IPS-NIHi7 (cell line): ENCODE results near the gene RAB28.

Experiments used
- DNase-seq: peaks from one replicate; pipeline ENCODE4 v3.0.0; 2012; ENCODE audit warnings: mixed read lengths; ENCODE audit errors: extremely low spot score

Gene RAB28

DNA sequence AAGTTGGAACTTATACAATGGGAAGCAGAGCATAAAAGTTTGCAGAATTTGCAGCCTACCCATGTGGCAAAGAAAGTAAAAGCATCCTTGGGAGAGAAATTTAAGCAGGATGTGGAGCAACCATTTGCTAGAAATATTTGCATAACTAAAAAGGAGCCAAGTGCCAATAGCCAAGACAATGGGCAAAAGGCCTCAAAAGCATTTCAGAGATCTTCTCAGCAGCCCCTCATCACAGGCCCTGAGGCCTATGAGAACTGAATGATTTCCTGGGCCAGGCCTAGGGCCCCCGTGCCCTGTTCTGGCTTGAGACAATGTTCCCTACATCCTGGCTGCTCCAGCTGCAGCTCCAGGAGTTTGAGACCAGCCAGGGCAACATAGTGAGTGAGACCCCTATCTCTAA, 25.3 kb upstream of the RAB28 start:
- no peak for DNase-seq

DNA sequence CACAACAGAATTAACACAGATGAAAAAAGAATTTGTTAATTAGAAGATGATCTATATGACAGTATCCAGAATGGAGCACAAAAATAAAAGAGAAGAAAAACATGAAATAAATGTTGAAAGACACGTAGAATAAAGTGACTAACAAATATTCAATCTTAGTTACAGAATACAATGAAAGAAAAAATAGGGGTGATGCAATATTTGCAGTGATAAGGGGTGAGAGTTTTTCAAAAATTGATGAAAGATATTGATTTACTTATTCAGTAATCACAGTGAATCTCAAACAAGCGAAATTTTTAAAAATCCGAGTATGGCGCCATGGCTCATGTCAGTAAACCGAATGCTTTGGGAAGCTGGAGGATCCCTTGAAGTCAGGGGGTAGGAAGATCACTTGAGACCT, 20.2 kb upstream of the RAB28 start:
- no peak for DNase-seq

DNA sequence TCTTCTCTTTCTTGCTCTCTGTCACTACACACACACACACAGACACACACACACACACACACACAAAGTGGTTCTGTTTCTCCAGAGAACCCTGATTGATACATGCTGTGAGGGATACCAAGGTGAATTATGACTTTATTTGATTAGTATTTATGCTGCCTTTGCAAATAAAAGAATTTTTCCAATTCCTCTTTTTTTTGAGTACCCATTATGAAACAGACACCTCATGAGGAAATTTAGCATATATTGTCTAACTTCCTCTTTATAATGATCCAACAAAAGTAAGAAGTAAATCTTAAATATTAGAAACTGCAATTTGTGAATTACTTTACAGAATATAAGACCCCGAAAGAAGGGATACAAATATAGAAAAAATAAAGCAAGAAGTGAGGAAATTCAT, 14.3 kb upstream of the RAB28 start:
- DNase-seq = no peak

DNA sequence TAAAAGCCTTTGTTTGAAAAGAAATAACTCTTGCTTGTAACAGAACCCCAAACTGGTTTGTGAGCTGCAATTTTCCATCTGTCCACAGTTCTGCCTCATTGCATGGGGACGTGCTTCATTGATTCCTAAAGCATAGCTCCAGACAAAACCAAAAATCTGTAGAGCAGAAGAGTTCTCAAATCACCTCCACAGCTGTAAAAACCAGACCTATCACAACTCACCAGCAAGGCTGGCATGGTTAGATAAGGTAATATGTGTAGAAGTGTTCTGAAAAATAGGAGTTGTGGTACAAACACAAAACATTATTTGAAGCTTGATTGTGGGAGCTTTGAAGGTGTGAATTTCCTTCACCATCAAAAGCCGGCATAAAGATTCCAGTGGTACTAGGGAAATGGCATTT, 12.5 kb upstream of the RAB28 start:
- no peak for DNase-seq

DNA sequence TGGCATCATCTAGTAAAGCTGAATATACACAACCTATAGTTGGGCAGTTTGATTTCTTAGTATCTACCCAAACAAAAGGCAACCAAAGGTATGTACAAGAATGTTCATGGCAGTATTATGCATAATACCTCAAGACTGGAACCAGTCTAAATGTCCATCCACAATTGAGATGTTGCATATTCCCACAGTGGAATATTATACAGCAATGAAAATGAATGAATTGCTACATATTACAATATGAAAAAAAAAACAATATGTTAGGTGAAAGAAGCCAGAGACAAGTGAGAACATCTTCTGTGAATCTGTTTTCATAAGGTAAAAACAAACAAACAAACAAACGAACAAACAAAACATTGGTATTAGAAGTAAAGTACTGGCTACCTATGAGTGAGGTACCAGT, 11.6 kb upstream of the RAB28 start:
- DNase-seq = no peak

DNA sequence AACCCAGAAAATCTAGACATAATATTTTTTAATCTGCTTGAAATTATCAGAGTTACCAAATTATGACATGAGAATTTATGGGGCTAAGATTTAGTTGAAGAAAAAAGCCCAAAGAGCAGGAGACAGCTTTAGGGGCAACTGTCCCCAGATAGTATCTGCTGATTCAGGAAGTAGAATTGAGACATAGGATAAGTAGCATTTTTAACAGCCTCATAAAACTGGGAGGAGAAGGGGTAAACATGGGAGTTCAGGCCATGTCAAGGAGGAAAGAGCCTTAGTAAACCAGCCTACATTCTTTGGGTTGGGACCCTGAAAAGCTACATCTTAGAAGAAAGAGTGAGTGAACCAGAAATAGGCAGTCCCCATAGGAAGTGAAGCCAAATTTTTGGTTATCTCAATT, 9.7 kb upstream of the RAB28 start:
- DNase-seq = no peak

DNA sequence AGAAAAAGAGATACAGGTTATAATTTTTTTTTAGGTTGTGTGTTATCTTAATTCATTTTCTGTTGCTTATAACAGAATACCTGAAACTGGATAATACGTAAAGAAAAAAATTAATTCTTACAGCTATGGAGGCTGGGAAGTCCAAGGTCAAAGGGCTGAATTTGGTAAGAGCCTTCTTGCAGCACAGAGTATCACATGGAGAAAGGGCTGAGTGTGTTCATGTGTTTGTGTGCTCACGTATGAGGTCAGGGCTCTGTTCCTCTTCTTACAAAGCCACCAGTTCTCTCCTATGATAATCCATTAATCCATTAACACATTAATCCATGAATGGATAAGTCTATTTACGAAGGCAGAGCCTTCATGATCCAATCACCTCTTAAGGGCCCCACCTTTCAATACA, 8.6 kb upstream of the RAB28 start:
- DNase-seq = no peak

DNA sequence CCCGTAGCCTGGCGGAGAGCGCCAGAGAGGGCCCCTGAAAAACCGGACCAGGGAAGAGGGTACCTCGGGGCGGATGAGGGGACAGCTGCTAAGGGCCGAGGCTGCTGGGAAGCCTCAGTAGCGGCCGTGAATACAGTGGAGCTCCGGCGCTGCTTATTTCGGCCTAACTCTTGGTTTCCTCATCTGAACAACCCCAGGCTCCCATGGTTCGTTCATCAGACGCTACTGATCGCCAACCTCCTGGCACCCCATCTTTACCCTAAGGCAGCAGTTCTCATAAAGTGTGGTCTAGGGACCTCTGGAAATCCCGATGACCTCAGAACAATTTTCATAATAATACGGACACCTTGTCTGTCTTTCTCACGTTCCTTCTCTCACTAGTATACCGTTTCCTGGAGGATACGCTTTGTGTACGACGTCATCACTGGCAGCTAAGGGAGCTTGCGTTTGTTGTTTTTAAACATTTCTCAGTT, 645 bp upstream of the RAB28 start:
- peak; percentile 10 for DNase-seq

DNA sequence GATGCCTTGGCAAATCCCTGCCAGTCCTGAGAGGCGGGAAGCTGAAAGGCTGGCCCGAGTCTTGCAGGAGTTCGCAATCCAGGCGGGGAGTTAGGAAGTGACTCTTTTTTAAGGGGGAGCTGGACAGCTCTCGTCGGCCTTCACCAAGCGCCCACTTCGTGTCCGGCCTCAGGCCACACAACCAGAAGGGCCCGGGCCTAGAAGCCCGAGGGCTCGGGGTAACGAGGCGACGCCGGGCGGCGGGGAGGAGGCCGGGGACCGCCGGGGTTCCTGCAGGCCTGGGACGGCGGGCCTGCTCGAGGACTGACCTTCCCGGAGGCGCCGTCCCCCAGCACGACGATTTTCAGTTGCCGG, 395 bp downstream of the RAB28 start:
- DNase-seq = peak; percentile 45

DNA sequence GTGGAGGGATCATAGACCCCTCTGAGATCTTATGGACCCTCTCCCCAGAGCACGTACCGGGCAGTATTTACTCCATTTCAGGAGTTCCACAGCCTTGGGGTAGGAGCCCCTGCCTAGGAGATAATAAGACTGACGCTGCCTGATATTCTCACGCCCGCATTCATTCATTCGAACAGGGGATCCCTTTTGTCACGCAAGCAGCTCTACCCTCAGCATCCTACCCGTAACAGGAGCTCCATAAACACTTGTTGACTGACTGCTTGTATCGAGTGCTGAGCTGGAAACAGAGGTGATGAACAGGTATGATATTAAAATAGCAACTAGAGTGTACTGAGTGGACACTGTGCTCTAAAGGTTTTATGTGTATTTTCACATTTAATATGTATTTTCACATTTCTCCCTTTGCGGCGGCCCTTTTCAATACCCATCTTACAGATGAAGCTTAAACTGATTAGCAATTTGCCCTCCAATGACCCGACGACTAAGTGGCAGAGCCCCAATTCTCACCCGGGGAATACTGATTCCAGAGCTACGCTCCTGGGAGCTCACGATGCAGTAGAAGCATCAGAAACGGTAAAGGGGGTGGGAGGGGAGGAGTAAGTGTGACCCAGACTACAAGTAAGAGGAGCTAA, 888 bp downstream of the RAB28 start:
- no peak for DNase-seq

DNA sequence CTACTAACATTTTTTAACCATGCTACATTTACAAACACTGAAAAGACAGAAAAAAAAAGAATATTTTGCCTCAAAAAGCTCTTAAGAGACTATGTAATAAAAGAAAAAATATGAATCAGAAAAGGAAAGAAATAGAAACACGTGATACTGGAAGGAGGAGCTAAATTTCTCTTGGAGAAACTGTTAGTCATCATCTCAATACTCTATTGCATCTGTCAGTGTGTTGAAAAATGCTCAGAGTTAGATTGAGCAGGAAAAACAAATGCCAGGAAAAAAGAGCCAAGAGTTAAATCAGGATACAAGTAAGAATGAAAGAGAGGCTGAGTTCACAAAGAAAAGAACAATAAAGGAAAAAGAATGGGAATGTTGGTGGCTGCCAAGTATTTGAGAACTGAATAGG, 2.6 kb downstream of the RAB28 start:
- no peak for DNase-seq

DNA sequence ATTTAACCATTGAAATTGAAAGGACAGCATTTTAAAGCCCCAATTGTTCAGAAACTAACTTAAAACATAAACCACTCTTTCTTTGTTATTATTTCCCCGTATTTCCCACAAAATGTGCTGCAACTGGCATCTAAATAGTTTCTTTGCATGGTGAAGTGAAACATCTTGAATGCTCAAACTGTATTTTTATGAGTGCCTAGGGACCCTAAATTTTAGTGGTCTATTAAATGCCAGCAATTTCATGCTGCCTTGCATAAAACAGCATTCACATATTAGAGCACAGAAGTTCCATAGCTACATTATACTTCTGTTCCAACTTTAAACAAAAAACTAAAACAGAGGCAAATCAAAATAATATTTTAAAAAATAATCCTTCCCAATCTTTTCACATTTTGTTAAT, 5.4 kb downstream of the RAB28 start:
- DNase-seq = no peak

DNA sequence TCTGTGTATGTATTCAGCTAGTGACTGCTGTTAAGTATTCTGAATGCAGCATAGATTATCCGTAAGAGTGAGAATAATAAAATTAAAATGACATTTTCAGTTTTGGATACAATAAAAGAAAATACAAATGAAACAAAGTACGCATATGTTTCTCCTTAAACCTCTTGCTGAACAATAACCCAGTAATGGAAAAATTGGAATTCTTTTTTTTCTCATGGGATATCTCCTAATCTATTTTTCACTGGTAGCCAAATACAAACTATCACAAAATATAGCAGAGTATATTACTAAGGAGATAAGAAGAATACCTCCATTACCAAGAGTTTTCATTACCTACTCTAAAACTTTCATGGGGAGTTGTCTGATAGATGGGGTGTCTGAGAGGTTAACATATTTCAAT, 6.0 kb downstream of the RAB28 start:
- DNase-seq = no peak

DNA sequence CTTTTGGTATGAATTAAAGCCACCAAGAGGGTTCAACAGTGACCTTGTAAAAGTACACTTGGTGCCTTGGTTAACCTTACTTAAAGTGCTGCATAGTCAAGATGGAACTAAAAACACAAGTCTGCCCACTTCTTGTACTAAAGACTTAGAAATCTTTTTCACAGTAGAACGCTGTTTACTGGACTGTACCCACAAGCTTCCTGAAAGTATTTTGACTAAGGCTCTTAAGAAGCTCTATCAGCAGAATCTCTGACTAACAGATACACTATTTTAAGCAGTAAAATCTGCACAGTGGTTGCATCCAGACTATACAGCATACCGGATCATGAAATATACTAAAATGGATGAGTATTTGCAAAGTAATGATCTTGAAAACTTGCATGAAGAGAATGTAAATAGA, 7.2 kb downstream of the RAB28 start:
- no peak for DNase-seq

DNA sequence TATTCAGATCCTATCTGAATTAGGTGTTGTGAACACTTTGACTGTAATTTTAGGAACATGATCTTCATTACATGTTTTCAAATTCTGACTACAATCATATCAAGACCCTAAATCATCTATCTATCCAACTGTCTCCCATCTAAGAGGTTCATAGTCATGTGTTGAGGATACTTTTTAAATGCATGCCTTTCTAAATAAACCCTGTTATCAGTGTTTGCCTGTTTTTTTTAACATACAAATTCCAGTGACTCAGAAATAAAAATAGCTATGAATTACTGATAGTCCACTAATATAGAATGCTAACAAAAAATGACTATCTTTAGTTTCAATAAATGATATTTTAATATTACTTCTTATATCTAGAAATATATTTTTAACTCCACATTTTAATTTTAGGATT, 8.0 kb downstream of the RAB28 start:
- no peak for DNase-seq

DNA sequence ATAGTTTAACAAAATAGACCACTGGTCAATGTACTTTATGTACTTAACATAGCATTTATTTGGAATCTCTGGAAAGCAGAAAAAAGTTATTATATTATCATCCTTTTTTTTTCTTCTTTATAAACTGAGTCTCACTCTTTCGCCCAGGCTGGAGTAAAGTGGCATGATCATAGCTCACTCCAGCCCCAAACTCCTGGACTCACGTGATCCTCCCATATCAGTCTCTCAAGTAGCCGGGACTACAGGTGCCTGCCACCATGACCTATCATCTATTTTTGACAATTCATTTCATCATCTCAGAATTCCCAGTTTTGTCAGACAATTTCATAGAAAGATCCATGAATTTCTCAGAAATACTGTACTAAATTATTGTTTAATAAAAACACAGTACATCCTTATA, 12.7 kb downstream of the RAB28 start:
- DNase-seq = no peak

DNA sequence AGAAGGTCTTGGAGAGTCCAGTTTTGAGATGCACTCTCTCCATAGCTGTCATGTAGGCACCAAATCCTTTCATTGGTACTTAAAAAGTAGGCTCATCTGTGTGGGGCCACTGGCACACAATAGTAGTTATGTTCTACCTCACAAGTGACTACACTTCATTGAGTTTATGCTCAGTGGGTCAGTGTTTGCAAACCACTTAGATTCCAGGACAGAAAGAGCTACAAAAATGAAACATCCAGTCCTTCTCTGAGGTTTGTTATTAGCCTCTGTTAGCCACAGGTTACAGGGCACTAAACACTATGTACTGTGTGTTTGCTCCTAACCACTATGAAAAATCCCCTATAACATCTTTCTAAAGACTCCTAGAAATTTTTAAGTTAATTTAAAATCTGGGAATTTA, 13.8 kb downstream of the RAB28 start:
- no peak for DNase-seq

DNA sequence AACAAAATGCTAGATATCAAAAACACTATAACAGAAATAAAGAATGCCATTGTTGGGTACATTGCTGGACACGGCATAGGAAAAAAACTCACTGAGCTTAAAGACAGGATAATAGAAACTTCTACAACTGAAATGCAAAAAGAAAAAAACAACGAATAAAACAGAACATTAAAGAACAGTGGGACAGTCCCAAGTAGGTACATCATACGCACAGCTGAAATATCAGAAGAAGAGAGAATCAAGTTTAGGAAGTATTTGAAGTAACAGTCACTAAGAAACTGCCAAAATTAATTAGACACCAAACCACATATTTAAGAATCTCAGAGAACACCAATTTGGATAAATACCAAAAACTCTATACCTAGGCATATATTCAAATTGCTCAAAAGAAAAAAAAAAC, 19.2 kb downstream of the RAB28 start:
- no peak for DNase-seq

DNA sequence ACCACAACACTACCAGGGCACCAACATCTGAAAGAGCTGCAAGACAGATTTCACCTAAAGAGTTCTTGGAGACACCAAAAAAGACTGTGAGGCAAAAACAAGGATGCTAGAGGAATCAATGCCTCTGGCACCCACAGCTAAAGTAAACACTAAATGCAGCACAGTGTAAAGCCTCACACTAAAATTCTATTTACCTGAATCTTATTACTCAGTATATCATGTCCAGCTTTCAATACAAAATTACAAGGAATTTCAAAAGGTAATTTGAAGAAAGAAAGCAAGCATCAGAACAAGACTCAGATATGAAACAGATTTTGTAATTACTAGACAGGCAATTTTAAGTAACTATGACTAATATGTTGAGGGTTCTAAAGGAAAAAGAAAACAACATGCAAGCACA, 19.6 kb downstream of the RAB28 start:
- DNase-seq = no peak

DNA sequence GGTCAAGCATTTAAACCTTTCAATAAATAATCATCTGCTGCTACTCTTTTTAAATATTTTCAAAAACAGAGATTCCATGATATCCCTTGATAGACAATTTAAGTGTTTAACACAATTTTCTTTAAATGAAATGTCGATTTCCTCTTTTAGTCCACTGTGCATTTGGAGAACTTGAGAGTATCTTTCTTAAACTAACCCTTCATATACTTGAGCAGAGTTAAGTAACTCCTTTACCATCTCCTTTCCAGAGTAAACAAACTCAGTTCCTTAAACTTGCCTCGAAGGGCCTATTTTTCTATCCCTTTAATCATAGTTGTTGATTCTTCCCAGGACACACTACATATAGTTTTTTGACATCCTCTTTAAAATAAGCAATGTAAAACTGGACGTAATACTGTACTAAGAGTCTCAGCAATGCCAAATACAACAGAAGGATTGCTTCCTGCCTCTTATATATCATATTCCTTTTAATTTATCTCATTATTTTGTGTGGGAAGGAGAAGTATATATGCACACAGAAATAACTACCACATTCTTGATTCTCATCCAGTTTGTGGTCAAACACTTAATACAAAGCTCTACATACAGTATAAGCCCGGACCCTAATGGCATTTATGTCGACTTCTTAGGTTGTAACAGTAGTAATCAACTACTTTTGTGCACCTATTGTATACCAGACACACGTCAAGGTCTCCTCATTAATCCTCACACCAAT, 22.8 kb downstream of the RAB28 start:
- DNase-seq = no peak

DNA sequence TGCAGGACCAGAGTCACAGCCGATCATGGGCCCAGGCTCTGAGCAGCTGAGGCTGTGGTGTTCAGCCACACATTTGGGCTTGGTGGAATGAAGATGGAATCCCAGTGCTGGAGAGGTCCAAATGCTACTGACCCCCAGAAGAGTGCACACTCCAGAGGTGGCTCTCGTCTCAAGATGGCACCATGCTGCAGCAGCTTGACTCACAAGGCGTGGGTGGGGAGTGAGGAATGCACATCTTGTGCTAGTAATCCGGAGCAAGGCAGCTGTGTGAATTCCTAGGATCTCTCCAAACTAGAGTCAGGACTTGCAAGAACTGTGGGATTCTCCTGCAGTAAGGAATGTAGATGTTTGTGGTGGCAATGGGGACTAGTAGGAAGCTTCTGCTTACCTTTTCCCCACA, 28.7 kb downstream of the RAB28 start:
- DNase-seq = no peak

DNA sequence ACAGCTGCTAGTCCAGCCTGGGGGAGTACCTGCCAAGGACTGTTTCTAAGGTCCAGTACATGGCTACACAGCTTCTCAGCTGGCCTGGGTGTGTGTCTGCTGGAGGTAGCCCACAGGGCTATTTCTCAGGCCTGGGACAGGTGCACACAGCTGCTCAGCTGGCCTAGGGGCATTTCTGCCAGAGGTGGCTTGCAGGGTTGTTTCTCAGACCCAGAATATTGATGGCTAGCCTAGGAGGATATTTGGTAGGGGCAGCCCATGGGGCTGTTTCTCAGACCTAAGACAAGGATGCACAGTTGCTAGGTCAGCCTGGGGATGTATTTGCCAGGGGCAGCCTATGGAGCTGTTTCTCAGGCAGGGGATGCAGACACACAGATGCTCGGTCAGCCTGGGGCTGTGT, 29.4 kb downstream of the RAB28 start:
- DNase-seq = no peak

DNA sequence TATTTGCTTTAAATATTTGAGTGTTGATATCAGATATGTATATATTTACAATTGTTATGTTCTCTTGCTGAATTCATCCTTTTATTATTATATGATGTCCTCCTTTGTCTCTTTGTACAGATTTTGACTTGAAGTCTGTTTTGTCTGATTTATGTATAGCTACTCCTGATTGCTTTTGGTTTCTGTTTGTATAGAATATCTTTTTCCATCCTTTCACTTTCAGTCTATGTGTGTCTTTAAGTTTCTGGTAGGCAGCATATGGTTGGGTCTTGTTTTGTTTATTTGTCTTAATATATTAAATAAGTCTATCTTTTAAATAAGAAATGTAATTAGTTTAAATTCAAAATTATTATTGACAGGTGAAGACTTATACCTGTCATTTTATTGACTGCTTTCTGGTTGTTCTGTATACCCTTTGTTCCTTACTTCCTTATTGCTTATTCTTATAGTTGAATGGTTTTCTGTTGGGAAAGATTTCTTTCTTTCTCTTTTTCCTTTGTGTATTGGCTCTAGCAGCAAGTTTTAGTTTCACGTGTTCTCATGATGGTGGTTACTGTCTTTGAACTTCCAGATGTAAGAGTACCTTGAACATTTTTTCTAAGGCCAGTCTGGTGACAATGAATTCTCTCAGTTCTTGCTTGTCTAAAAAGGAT, 31.1 kb downstream of the RAB28 start:
- DNase-seq = no peak
